Left forelimb (tissue), 1 donor: Measurements from ENCODE around the gene SAP30L.

Experiments used
- DNase-seq: peaks from one replicate; pipeline ENCODE4 v3.0.0-alpha.2; 2018; ENCODE audit warnings: low spot score

Gene SAP30L

GRCh38 chr5:154445422-154446194, at the start of gene SAP30L:
Gene SAP30L, plus strand, starts transcription at chr5:154445997. Its CDS starts 608 bp downstream, at chr5:154446605.
- peak; percentile 98 for DNase-seq

- no peak for DNase-seq
These were observed 49.7 kb upstream of the SAP30L start for GRCh38 chr5:154396128-154396527.

DNA sequence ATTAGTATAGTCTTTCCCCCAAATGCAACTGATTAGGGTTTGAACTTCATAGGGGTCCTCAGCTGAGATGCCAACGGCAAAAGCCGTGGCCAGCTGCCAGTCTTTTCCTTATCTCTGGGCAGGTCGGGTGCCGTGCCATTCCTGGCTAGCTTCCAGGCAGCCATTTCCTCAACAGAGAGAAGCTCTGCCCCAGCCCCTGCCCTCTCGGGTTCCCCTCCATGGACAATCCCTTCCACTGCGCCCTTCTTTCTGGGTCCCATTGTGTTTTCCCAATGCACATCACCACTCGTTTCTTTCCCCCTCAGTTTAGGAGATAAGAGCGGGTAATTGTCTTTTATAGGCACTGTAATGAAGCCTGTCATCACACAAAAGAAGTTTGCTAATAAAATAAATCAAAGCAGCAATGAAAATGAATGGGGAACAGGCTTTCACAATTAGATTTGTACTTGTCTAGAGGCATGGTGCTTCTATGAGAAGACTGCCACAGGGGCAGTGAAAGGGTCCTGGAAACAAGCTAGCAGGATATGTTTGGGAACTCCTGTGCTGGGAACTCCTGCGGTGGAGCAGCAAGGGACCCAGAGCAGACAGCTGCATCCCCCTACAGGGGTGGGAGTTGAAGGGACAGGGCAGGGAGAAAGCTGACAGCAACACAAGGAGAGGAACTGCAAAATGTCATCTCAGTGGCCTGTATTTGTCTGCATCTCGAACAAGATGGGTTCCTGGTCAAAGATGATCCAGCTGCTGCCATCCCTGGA, 48.0 kb upstream of the SAP30L start:
- no peak for DNase-seq

- no peak for DNase-seq
These were observed 45.1 kb upstream of the SAP30L start for GRCh38 chr5:154400678-154401077.

- DNase-seq, result no peak
These were observed 44.4 kb upstream of the SAP30L start for GRCh38 chr5:154401355-154401754.

DNA sequence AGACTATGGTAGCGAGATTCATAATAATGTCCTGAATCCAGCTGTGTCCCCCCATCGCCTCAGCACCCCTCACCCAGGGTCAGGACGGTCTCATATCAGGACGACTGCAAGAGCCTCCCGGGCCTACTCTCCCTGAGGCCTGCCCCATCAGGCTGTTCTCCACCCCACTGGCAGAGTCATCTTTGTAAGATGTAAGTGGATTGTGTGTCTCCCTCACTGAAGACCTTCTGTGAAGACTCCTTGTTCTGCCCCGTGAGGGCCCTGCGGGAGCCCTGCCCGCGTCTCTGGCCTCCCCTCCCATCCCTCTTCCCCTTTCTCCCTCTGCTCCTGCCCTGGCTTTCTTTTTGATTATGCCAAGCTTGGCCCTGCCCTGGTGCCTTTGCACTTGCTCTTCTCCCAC, 43.9 kb upstream of the SAP30L start:
- DNase-seq, result no peak

DNA sequence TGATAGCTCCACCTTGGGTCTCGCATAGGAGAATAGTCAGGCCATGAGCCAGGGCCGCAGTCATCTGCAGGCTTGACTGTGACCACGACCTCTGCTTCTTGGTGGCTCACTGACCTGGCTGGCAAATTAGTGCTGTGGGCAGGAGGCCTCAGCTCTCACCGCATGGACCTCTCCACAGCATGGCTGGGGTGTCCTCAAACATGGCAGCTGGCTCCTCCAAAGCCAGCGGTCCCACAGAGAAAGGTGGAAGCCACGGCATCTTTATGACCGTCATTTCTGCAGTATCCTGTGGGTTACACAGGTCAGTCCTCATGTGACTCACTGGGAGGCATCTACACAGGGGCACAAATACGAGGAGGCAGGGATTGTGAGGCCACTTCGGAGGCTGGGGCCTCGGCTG, 43.2 kb upstream of the SAP30L start:
- DNase-seq, result no peak

GRCh38 chr5:154403234-154403633, 42.6 kb upstream of the SAP30L start:
- DNase-seq, result no peak

GRCh38 chr5:154403776-154404387, 41.9 kb upstream of the SAP30L start:
- DNase-seq, result no peak

- DNase-seq, result peak; percentile 89
These were observed 40.6 kb upstream of the SAP30L start for GRCh38 chr5:154405078-154405792.

DNA sequence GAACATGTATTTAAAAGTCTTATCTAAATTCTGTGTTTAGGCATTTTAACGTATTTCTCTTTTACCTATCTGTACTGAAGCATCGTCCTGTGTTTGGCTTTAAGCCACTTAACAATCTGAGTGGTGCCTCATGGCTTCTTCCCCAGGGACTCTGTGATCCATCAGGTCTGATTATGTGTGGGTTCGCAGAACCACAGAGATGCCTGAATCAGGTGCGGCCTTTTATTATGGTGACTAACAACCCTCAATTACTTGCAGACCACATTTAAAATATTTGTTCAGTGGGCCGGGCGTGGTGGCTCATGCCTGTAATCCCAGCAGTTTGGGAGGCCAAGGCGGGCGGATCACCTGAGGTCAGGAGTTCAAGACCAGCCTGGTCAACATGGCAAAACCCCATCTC, 39.6 kb upstream of the SAP30L start:
- no peak for DNase-seq

- DNase-seq, result no peak
These were observed 39.0 kb upstream of the SAP30L start for GRCh38 chr5:154406826-154407225.

GRCh38 chr5:154408811-154409210, 37.0 kb upstream of the SAP30L start:
- no peak for DNase-seq

DNA sequence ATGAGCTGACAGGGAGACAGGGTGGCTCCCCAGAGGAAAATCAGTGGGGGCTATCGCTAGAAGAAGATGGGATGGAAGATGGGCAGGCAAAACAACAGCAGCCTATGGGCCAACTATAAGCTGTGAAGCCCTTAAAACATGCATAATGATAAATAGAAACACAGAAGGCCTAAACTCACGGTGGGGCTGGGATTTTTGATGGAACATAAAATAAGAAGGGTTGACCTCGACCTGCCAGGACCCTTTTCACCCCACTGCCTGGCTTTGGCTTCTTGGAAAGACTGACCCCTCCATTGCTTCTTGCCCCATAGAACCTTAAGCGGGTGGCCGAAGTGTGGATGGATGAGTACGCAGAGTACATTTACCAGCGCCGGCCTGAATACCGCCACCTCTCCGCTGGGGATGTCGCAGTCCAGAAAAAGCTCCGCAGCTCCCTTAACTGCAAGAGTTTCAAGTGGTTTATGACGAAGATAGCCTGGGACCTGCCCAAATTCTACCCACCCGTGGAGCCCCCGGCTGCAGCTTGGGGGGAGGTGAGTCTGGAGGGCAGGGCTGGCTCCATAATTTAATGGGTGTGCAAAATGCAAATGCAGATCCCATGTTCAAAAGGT, 36.5 kb upstream of the SAP30L start:
- DNase-seq, result no peak

DNA sequence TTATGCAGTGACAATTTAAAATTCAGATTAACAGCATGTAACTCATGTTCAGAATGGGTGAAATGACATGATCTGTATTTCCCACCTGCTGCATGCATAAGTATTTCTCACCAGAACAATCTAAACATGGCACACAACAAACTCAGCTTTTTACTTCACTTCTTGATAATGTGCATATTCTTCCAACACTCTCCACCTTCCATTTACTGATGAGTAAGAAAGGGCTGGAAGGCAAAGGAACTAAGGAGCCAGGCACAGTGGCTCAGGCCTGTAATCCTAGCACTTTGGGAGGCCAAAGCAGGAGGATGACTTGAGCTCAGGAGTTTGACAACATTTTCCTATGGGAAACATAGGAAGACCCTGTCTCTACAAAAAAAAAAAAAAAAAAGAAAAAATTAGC, 35.8 kb upstream of the SAP30L start:
- DNase-seq, result no peak

DNA sequence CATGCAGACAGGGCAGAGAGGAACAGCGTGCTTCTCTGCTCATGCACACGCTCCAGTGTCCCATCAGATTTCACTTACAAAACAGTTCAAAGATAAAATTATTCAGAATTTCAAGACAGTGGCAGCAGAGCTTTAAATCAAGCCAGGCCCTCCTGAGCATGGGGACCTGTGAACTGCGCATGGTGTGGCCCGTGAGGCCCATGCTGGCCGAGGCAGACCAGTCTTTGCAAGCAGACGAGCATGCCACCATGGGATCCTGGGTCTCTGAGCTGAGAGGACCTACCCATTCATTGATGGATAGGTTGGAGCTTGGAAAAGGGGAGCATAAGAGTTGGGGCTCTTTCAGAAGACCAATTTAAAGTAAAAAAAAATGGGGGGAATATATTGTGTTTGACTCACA, 35.0 kb upstream of the SAP30L start:
- no peak for DNase-seq

- DNase-seq, result no peak
These were observed 34.5 kb upstream of the SAP30L start for GRCh38 chr5:154411338-154411737.

- no peak for DNase-seq
These were observed 33.5 kb upstream of the SAP30L start for GRCh38 chr5:154412316-154412715.

DNA sequence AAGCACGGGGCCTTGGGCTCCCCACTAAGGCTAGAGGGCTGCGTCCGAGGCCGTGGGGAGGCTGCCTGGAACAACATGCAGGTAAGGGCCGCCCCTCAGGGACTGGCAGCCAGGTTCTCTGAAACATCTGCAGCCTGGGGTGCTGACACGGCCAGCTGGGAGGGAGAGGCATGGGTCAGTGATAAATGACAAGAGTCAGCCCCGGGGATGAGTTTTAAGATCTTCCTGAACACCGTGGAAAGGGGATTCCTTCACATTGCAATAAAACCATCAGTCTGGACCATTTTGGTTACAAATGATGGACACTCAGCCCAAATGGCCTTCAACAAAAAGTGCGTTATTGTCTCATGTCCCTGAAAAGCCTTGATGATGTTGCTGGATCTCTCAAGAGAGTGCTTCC, 32.9 kb upstream of the SAP30L start:
- no peak for DNase-seq

DNA sequence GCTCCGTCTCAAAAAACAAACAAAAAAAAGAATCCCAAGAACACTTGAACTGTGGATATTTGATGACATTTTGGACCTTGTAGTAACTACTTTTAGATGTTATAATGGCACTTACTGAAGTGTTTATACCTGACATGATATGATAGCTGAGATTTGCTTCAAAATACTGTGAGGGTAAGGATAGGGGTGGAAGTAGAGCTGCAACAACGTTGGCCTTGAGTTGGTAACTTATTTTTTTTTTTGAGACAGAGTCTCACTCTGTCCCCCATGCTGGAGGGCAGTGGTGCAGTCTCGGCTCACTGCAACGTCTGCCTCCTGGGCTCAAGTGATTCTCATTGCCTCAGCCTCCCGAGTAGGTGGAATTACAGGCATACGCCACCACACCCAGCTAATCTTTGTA, 30.7 kb upstream of the SAP30L start:
- DNase-seq, result no peak

DNA sequence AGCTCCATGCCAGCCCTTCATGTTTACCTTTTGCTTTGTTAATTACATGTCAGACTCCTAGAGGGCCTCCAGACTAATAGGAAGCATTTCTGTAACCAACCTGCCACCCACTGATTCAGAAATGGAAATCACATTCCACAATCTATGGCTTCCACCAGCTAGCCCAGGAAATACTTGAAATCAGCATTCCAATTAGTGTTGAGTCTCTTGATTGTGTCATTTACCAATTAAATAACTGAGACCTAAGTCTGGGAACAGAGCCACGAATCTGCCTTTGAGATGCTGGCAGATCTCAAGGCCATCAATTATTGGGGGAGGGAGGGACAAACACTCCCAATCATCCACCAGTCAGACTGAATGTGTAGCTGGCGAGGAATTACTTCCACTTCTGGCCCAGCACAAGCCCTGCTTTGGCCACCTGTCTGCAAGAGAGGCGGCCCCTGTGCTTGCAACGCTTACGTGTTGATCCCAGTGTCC, 27.4 kb upstream of the SAP30L start:
- DNase-seq, result no peak

DNA sequence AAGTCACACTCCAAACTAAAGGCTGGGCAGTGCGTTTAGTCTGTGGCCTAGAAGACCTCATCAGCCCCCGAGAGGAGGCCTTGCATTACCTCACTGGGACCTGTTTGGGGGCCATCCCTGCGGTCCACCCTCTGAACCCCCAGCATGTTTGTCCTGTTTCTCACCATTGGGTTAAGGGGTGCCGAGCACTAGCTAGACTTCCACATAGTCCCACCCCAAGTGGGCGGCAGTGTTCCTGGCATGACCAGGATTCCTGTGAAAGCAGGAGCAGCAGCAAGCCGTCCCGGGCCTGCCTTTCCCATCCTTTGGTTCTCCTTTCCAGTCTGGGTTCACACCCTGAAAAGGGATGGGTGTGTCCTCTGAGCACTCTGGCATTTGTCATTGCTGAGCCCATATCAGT, 26.6 kb upstream of the SAP30L start:
- no peak for DNase-seq
